Testis (tissue), 2 donors: Measurements from ENCODE around the gene MINDY3.

Experiments used
- CTCF ChIP-seq, 3 experiments: fragments of 450-650 bp in 2 of 3; fragments of 200-600 bp in 1 of 3; sonication (generic) in 1 of 3; IDR thresholded peaks; one replicate each; pipeline ENCODE4 v1.5.1; 2016 to 2019; ENCODE audit warnings: antibody characterized with exemption in 3 of 3, mild to moderate bottlenecking in 2 of 3, moderate library complexity in 1 of 3
- POLR2A ChIP-seq: fragments of 450-650 bp; IDR thresholded peaks from one replicate; pipeline ENCODE4 v1.6.1; 2017; ENCODE audit warnings: antibody characterized with exemption, mild to moderate bottlenecking, moderate library complexity

- TF ChIP-seq CTCF (IDR thresholded peaks at IDR 0.05) = no peak
- no peak for TF ChIP-seq POLR2A
Observed at GRCh38 chr10:15868006-15868405, 7.7 kb upstream of the MINDY3 start.
